Trophoblast cell (in vitro differentiated cells and primary cell): ENCODE data around the gene ANKRD35.

Source experiments
- DNase-seq, 2 donors: peaks; one replicate each; pipeline ENCODE4 v3.0.0-alpha.2; 2016
- H2AFZ ChIP-seq: 2 replicates; pipeline ENCODE4 v1.6.1; 2013; ENCODE audit warnings: low read length, moderate library complexity, mild to moderate bottlenecking; ENCODE audit not compliant: insufficient read depth, poor library complexity
- H2AK5ac ChIP-seq: 2 replicates; pipeline ENCODE4 v1.6.1; 2013; ENCODE audit warnings: mild to moderate bottlenecking, low read length
- H2BK120ac ChIP-seq: 2 replicates; pipeline ENCODE4 v1.6.1; 2013; ENCODE audit warnings: low read length, mild to moderate bottlenecking, moderate library complexity; ENCODE audit not compliant: insufficient read depth, poor library complexity
- H2BK12ac ChIP-seq: 2 replicates; pipeline ENCODE4 v1.6.1; 2013; ENCODE audit warnings: mild to moderate bottlenecking, low read length, moderate library complexity
- H2BK5ac ChIP-seq: 2 replicates; pipeline ENCODE4 v1.6.1; 2013; ENCODE audit warnings: low read length, low read depth, moderate library complexity, mild to moderate bottlenecking; ENCODE audit not compliant: poor library complexity
- H3K14ac ChIP-seq: 2 replicates; pipeline ENCODE4 v1.6.1; 2013; ENCODE audit warnings: mild to moderate bottlenecking, low read length
- H3K18ac ChIP-seq: 2 replicates; pipeline ENCODE4 v1.6.1; 2013; ENCODE audit warnings: mild to moderate bottlenecking, low read length
- H3K23ac ChIP-seq: 2 replicates; pipeline ENCODE4 v1.6.1; 2013; ENCODE audit warnings: low read length
- H3K27ac ChIP-seq: 2 replicates; pipeline ENCODE4 v1.5.1; 2013; ENCODE audit warnings: low read depth, mild to moderate bottlenecking, inconsistent platforms, low read length, moderate library complexity
- H3K27me3 ChIP-seq: 2 replicates; pipeline ENCODE4 v1.6.1; 2013; ENCODE audit warnings: inconsistent platforms, mild to moderate bottlenecking, low read length, moderate library complexity; ENCODE audit not compliant: insufficient read depth
- H3K36me3 ChIP-seq, 2 experiments: 1 replicate in 1 of 2; 2 replicates in 1 of 2; pipeline ENCODE4 v1.6.1; 2013; ENCODE audit warnings: low read length in 2 of 2, mild to moderate bottlenecking in 2 of 2, moderate library complexity in 1 of 2; ENCODE audit not compliant: insufficient read depth in 2 of 2, control insufficient read depth in 1 of 2
- H3K4ac ChIP-seq: 2 replicates; pipeline ENCODE4 v1.6.1; 2013; ENCODE audit warnings: low read depth, mild to moderate bottlenecking, low read length, moderate library complexity
- H3K4me1 ChIP-seq, 2 experiments: 1 replicate in 1 of 2; 2 replicates in 1 of 2; pipeline ENCODE4 v1.6.1; 2013; ENCODE audit warnings: low read length in 2 of 2, mild to moderate bottlenecking in 2 of 2, moderate library complexity in 1 of 2; ENCODE audit not compliant: insufficient read depth in 2 of 2, control insufficient read depth in 1 of 2
- H3K4me2 ChIP-seq: 2 replicates; pipeline ENCODE4 v1.6.1; 2013; ENCODE audit warnings: inconsistent platforms, mild to moderate bottlenecking, low read length, moderate library complexity
- H3K4me3 ChIP-seq: 2 replicates; pipeline ENCODE4 v1.5.1; 2013; ENCODE audit warnings: mild to moderate bottlenecking, low read depth, low read length, inconsistent platforms
- H3K79me1 ChIP-seq: one replicate; pipeline ENCODE4 v1.6.1; 2013; ENCODE audit warnings: low read length
- H3K79me2 ChIP-seq: 2 replicates; pipeline ENCODE4 v1.6.1; 2013; ENCODE audit warnings: low read length, mild to moderate bottlenecking; ENCODE audit not compliant: control insufficient read depth, insufficient read depth, poor library complexity
- H3K9ac ChIP-seq: 2 replicates; pipeline ENCODE4 v1.6.1; 2013; ENCODE audit warnings: mild to moderate bottlenecking, low read length
- H3K9me3 ChIP-seq: 2 replicates; pipeline ENCODE4 v1.6.1; 2013; ENCODE audit warnings: low read depth, mild to moderate bottlenecking, control low read depth, inconsistent platforms, low read length; ENCODE audit not compliant: insufficient read depth
- H4K12ac ChIP-seq: 2 replicates; pipeline ENCODE4 v1.6.1; 2013; ENCODE audit warnings: low read depth, mild to moderate bottlenecking, low read length, moderate library complexity
- H4K8ac ChIP-seq: 2 replicates; pipeline ENCODE4 v1.6.1; 2013; ENCODE audit warnings: low read depth, mild to moderate bottlenecking, low read length, moderate library complexity
- H4K91ac ChIP-seq: one replicate; pipeline ENCODE4 v1.6.1; 2013; ENCODE audit warnings: low read depth, mild to moderate bottlenecking, low read length, moderate library complexity
- WGBS: extraction: QIAGEN DNeasy Blood & Tissue Kit; methylation state at CpG from one replicate; pipeline ENCODE4 v1.1.7; 2013; ENCODE audit warnings: missing lambda C conversion rate; ENCODE audit not compliant: insufficient read length, insufficient coverage; ENCODE audit errors: extremely low coverage; 5-methylcytosine and 5-hydroxymethylcytosine counted together

The ANKRD35 gene

DNA sequence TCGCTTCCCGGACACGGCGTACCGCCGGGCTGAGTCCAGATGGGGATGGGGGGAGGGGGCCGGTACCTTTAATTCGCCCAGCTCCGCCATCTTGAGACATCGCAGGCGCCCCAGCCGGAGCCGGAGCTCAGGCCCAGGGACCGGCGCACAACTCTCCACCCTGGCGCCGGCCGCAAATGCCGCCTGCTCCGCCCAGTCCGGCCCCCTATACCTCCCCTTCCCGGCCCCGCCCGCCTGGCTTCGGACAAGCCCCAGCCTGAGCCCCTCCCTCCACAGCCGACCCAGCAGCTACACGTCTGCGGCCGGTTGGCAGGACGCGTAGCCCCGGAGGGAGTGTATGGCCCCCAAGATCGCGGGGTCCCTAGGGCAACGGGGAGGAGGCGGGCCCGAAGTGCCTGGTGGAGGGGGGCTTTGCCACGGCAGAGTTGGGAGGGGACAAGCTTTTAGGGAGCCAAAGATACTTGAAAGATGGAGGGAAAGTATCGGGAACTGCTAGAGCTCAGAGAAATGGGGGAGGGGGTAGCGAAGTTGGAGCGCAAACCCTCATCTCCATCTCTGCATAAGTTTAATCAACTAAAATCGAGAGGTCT, 26.7 kb downstream of the ANKRD35 start, which contains the start of gene PIAS3:
PIAS3 (minus strand) TSS at position 181 of the 590 bp plus-strand sequence; CDS start at position 90, 91 bp downstream.
- Histone ChIP-seq H2BK120ac (peak within 1 kb of the TSS; percentile 92), H2AK5ac (no peak within 1 kb of the TSS), H3K4me1 (peaks cover 3 to 6% of the 10 kb centered on the region in 2 experiments), H3K36me3 (peaks cover 26 to 29% of the 10 kb centered on the region in 2 experiments), H2BK5ac (peak within 1 kb of the TSS; percentile 92), H3K4me2 (peak within 1 kb of the TSS; percentile 99), H3K23ac (no peak within 1 kb of the TSS), H3K27me3 (no peaks in the 10 kb centered on the region), H3K14ac (peak within 1 kb of the TSS; percentile 90), H4K8ac (peak within 1 kb of the TSS; percentile 95), H4K12ac (peak within 1 kb of the TSS; percentile 90), H3K4me3 (peak within 1 kb of the TSS; percentile 95), H3K9ac (peak within 1 kb of the TSS; percentile 94), H3K4ac (peak within 1 kb of the TSS; percentile 51), H3K79me1 (peaks cover 5% of the 10 kb centered on the region), H2BK12ac (peak within 1 kb of the TSS; percentile 12), H3K27ac (peak within 1 kb of the TSS; percentile 83), H3K9me3 (no peaks in the 10 kb centered on the region), H4K91ac (peak within 1 kb of the TSS; percentile 95), H2AFZ (peak within 1 kb of the TSS; percentile 98), H3K79me2 (peaks cover 2% of the 10 kb centered on the region), H3K18ac (peak within 1 kb of the TSS; percentile 98)
- peak; percentile 90 to 95 for DNase-seq
- WGBS, result no CpG with 5 or more reads among the region's 42 CpGs

DNA sequence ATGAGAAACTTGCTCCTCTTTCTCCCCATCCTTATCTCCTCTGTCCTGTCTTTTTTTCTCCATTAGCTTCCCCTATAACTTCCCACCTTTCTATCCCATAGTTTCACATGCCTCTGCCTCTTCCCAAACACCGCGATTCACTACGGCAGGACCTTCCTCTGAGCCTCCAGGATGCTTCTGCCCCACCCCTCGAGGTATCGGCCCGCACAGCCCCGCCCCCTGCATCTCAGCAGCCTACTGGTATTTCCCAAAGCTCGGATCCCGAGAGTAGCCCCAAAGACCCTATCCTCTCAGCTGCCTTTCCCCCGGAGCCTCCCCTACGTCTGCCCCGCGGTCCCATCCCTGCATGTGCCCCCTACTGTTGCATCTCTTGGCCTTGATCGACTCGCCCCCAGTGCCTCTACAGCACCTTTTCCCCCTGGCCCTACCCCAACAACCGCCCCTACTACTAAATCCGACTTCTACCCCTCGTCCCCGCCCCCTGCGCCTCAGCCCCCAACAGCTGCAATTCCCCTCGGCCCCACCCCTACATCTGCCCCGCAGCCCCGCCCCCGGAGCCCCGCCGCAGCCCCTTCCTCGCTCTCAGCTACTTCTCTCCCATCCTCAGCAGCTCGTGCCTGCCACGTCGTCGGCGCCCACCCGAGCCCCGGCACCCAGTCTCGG, 27.3 kb downstream of the ANKRD35 start:
- Histone ChIP-seq H3K4me1 (peaks cover 3 to 6% of the 10 kb centered on the region in 2 experiments), H2BK5ac (peak overlapping the region; percentile 92), H3K18ac (peak overlapping the region; percentile 98), H3K4me3 (peak overlapping the region; percentile 95), H3K4ac (no peak overlapping the region), H2BK12ac (no peak overlapping the region), H2AK5ac (no peak overlapping the region), H4K91ac (peak overlapping the region; percentile 95), H2BK120ac (peak overlapping the region; percentile 92), H3K36me3 (peaks cover 31 to 36% of the 10 kb centered on the region in 2 experiments), H3K79me2 (peaks cover 2% of the 10 kb centered on the region), H3K23ac (no peak overlapping the region), H4K8ac (peak overlapping the region; percentile 95), H3K27ac (peak overlapping the region; percentile 83), H2AFZ (peak overlapping the region; percentile 98), H3K27me3 (no peaks in the 10 kb centered on the region), H3K14ac (peak overlapping the region; percentile 90), H3K79me1 (peaks cover 5% of the 10 kb centered on the region), H3K4me2 (peak overlapping the region; percentile 77), H3K9me3 (peaks cover 1% of the 10 kb centered on the region), H3K9ac (peak overlapping the region; percentile 94), H4K12ac (peak overlapping the region; percentile 90)
- WGBS, result no CpG with 5 or more reads among the region's 35 CpGs
- peak; percentile 32 to 48 for DNase-seq

DNA sequence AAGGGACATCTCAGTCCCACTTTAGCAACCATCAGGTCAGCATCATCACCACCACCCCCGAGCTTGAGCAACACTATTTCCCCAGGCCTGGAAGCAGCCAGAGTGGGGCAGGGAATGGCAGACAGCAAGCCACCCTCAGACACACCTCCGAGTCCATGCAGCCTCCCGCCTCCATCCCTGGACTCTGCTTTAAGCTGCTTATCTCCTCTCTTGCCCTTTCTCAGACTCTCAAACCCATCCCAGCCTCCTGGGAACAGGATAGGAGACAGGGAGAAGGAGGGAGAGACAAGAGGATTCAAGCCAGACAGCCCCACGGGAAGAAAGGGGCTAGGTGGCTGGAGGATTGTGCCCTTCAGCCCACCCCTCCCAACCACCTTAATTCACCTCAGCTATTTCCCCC, 28.5 kb downstream of the ANKRD35 start:
- H3K23ac ChIP-seq, result no peak overlapping the region
- H3K4me2 ChIP-seq, result no peak overlapping the region
- DNase-seq, result no peak
- H3K9ac ChIP-seq, result no peak overlapping the region
- H4K12ac ChIP-seq, result no peak overlapping the region
- H3K18ac ChIP-seq, result peak overlapping the region; percentile 0
- peaks cover 31 to 39% of the 10 kb centered on the region in 2 experiments for H3K36me3 ChIP-seq
- no peak overlapping the region for H4K91ac ChIP-seq
- no peak overlapping the region for H2BK12ac ChIP-seq
- H3K27ac ChIP-seq, result no peak overlapping the region
- no peak overlapping the region for H2BK5ac ChIP-seq
- H3K79me1 ChIP-seq, result peaks cover 5% of the 10 kb centered on the region
- no peaks in the 10 kb centered on the region for H3K27me3 ChIP-seq
- no peak overlapping the region for H3K14ac ChIP-seq
- H3K9me3 ChIP-seq, result peaks cover 1% of the 10 kb centered on the region
- no peak overlapping the region for H4K8ac ChIP-seq
- H3K4me3 ChIP-seq, result no peak overlapping the region
- H2BK120ac ChIP-seq, result no peak overlapping the region
- no peak overlapping the region for H2AK5ac ChIP-seq
- H3K4ac ChIP-seq, result no peak overlapping the region
- no peak overlapping the region for H2AFZ ChIP-seq
- peaks cover 2% of the 10 kb centered on the region for H3K79me2 ChIP-seq
- H3K4me1 ChIP-seq, result peaks cover 3 to 6% of the 10 kb centered on the region in 2 experiments
- WGBS, result no CpG with 5 or more reads among the region's 4 CpGs

DNA sequence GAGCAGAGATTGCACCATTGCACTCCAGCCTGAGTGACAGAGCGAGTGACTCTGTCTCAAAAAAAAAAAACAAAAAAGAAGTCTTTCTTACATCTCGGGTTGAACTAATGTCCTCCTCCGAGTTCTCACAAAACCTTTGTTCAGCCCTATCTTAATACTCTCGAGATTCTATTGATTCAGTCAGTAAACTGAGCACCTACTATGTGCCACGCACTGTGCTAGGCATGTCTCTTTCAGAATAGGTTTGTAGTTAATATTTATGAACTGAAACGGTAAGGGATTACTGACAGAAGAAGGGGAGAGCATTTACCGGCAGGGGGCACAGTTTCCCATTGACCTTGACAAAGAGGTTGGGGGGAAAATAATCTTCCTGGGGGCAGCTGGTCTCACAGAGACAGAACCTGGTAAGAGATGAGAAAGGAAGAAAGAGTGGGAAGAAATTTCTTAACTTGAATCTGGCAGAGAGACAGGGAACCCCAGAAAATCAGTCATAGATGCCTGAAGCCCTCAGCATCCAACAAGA, 30.2 kb downstream of the ANKRD35 start:
- peaks cover 3 to 7% of the 10 kb centered on the region in 2 experiments for H3K4me1 ChIP-seq
- no peak overlapping the region for H2AFZ ChIP-seq
- no peak overlapping the region for H3K27ac ChIP-seq
- no peaks in the 10 kb centered on the region for H3K27me3 ChIP-seq
- no peak overlapping the region for H3K4me2 ChIP-seq
- H4K8ac ChIP-seq, result no peak overlapping the region
- H3K36me3 ChIP-seq, result peaks cover 38 to 48% of the 10 kb centered on the region in 2 experiments
- H2BK12ac ChIP-seq, result no peak overlapping the region
- H4K12ac ChIP-seq, result no peak overlapping the region
- H3K14ac ChIP-seq, result no peak overlapping the region
- DNase-seq, result no peak
- no peak overlapping the region for H3K4me3 ChIP-seq
- peaks cover 1% of the 10 kb centered on the region for H3K9me3 ChIP-seq
- H3K18ac ChIP-seq, result no peak overlapping the region
- H2BK120ac ChIP-seq, result no peak overlapping the region
- peaks cover 5% of the 10 kb centered on the region for H3K79me1 ChIP-seq
- WGBS, result no CpG with 5 or more reads among the region's 7 CpGs
- peaks cover 2% of the 10 kb centered on the region for H3K79me2 ChIP-seq
- H3K4ac ChIP-seq, result no peak overlapping the region
- no peak overlapping the region for H4K91ac ChIP-seq
- no peak overlapping the region for H3K23ac ChIP-seq
- no peak overlapping the region for H3K9ac ChIP-seq
- no peak overlapping the region for H2AK5ac ChIP-seq
- no peak overlapping the region for H2BK5ac ChIP-seq
